GM12892 (cell line): ENCODE data around the gene WFDC10A.

Source experiments
- POLR2A ChIP-seq: IDR thresholded peaks from 2 replicates; pipeline ENCODE4 v1.6.1; 2011; ENCODE audit warnings: low read depth, low read length, control low read depth
- POLR2AphosphoS5 ChIP-seq: IDR thresholded peaks from 2 replicates; pipeline ENCODE4 v1.6.1; 2011; ENCODE audit warnings: low read depth, low read length, control low read depth

- TF ChIP-seq POLR2AphosphoS5 (no peak), POLR2A (no peak)
Observed at GRCh38 chr20:45611054-45611453, 18.5 kb upstream of the WFDC10A start.
